Measurements from ENCODE around the gene NDN.

DNA sequence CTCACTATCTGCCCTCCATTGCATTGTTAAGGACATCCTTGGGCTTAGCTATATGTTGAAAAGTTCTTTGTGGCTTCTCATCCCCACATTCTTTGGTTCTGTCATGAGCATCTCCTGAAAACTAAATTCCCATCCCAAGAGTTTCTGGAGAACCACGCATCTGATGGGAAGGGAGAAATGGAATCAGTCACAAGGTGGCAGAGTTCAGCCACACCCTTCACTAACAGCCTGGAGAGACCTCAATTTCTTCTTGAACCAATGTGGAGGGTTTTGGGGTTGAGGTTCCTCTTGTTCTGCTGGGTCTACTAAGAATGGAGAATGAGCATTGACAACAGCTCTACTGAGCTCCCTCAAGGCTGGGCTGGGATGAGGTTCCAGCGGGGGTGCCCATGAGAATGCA lies 23.9 kb downstream of the NDN start:
- TF ChIP-seq, protein P1, sequence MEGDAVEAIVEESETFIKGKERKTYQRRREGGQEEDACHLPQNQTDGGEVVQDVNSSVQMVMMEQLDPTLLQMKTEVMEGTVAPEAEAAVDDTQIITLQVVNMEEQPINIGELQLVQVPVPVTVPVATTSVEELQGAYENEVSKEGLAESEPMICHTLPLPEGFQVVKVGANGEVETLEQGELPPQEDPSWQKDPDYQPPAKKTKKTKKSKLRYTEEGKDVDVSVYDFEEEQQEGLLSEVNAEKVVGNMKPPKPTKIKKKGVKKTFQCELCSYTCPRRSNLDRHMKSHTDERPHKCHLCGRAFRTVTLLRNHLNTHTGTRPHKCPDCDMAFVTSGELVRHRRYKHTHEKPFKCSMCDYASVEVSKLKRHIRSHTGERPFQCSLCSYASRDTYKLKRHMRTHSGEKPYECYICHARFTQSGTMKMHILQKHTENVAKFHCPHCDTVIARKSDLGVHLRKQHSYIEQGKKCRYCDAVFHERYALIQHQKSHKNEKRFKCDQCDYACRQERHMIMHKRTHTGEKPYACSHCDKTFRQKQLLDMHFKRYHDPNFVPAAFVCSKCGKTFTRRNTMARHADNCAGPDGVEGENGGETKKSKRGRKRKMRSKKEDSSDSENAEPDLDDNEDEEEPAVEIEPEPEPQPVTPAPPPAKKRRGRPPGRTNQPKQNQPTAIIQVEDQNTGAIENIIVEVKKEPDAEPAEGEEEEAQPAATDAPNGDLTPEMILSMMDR (conservative IDR thresholded peaks at IDR 0.05) = no peak
- TF ChIP-seq EZH2 (IDR thresholded peaks at IDR 0.05; ENCODE audit: low read depth) = no peak
